Right hindlimb (tissue), 1 donor: ENCODE data around the gene AKR1D1.
"Not testable (repeated sequence)": the region's sequence is repeated elsewhere in the genome, so short reads cannot be mapped to it uniquely, and the experiment has no call there.

Experiments
- DNase-seq: peaks from one replicate; pipeline ENCODE4 v3.0.0-alpha.2; 2018

The AKR1D1 gene

DNA sequence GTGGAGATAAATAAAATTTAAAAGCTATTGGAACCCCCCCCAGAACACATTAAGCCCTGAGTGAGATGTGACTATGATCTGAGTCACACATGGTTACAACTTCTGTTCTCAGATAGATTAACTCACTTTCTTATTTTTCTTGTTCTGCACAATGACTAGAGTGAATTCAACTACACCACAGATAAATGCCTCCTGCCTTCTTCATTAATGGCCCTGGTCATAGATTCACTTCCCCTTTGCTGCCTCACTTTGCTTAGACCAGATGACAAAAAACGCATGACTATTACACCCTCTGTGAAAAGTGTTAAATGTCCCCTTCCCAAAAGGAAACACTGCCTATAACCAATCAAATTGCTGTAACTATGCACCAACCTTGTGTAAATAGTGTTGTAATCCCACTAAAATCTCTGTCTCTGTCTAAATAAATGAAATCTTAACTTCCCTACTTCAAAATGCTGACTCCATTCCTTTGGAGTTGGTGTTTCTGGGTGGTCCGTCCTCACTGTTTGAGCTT is 49.4 kb downstream of the AKR1D1 start:
- DNase-seq, result no peak

DNA sequence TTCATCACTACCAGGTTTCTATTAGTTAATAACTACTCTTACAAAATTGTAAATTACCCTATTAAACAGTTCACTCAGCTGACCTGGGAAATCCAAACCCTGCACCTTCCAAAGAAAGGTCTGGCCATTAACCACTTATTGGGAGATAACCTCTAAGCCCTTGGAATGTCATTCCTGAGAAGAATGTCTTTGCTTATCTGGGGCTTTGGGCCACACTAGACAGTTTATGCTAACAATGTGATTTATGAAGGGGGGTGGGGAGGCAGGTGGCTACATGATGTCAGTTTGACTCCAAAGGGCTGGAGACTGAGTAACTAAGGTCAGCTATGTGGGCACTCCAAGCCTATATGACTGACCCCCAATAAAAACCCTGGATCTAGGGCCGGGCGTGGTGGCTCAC is 50.7 kb downstream of the AKR1D1 start:
- no peak for DNase-seq

DNA sequence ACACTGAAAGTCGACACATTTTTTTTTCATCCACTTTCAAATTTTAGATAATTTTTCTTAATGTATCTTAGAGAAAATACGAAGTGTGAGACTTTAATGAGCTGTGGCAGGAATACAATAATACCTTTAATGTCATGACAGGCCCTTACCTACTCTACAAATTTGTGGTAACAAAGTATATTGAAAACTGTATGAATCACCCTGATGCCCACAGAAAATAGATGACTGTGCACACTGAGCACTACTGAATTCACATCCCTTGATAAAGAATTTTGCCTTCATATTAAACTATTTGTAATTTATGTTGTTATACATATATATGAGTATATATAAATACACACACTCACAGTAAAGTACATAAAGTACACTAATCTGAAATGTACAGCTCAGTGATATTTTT is 51.7 kb downstream of the AKR1D1 start:
- no peak for DNase-seq

DNA sequence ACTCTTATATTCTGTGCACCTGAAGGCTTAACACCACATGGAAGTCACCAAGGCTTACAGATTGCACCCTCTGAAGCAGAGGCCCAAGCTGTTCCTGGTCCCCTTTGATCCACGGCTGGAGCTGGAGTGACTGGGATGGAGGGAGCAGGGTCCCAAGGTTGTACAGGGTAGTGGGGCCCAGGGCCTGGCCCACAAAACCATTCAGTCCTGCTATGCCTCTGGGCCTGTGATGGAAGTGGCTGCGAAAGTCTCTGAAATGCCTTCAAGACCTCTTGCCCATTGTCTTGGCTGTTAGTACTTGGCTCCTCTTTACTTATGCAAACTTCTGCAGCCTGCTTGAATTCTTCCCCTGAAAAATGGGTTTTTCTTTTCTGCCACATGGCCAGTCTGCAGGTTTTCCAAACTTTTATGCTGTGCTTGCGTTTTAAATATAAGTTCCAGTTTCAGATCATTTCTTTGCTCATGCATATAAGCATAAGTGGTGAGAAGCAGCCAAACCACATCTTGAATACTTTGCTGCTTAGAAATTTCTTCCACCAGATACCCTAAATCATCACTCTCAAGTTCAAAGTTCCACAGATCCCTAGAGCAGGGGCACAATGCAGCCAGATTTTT is 53.4 kb downstream of the AKR1D1 start:
- no peak for DNase-seq

DNA sequence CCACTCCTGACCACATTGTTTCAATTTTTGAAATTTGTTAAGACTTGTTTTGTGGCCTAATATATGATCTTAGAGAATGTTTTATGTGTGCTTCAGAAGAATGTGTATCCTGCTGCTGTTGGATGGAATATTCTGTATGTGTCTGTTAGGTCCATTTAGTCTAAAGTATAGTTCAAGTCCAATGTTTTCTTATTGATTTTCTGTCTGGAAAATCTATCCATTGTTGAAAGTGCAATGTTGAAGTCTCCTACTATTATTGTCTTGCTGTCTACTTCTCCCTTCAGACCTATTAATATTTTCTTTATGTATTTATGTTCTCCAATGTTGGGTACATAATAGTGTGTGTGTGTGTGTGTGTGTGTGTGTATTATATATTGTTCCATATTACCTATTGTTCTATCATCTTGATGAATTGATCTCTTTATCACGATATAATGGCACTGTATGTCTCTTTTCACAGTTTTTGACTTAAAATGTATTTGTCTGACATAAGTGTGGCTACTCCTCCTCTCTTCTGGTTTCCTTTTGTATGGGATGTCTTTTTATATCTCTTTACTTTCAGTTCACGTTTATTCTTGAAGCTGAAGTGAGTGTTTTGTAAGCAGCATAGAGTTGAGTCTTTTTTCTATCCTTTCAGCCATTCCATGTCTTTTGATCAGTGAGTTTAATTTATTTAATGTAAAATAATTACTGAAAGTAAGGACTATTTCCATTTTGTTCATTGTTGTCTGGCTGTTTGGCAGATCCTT is 61.3 kb downstream of the AKR1D1 start:
- no peak for DNase-seq

DNA sequence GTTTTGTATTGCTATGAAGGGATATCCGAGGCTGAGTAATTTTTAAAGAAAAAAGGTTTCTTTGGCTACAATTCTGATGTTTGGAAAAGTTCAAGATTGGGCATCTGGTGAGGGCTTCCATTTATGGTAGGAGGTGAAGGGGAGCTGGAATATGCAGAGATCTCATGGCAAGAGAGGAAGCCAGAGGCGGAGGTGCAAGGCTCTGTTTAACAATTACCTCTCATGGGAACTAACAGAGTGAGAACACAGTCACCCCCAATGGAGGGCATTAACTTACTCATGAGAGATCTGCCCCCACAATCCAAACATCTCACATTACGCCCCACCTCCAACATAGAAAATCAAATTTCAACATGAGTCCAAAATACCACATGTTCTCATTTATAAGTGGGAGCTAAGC is 62.0 kb downstream of the AKR1D1 start:
- no peak for DNase-seq

DNA sequence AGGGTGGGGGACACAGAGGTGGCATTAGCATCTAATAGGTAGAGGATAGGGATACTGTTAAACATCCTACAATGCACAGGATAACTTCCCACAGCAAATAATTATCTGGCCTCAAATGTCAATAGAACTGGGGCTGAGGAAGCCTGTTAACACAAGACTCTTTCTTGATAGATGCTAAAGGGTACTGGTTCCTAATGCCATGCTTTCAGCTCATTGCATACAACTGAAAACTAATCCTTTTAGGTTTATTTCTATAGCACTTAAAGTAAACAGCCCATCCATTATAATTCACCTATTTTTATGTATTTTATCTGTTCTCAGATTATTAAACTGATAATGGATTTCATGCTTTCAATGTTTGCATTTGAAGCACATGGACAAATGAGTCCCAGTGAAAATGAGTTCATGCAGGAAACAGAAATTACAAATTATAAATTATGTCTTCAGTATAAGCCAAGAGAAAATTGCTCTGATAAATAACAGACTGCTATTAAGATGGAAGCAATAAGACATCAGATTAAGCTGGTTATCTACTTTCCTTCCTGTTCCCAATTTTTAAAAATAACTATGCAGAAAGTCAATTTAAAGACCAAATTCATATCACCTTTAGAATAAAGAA is 66.4 kb downstream of the AKR1D1 start:
- DNase-seq, result no peak

DNA sequence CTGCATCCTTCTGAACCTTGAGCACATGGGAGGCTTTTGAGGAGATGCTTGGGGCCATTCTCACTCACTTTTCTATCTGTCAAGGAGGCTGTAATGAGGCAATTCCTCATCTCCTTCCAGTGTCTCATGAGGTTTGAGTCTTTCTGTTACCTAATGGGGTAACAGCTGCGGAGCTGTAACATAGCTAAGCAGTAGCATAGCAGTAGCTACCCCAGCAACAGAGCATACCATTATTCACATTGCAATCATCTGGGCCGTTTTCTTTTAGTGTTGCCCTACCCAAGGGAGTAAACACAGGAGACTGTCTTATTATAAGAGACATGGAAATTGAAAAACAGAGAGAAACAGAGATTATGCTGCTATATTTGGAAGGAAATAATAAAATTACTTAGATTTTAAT is 68.7 kb downstream of the AKR1D1 start:
- DNase-seq, result no peak

DNA sequence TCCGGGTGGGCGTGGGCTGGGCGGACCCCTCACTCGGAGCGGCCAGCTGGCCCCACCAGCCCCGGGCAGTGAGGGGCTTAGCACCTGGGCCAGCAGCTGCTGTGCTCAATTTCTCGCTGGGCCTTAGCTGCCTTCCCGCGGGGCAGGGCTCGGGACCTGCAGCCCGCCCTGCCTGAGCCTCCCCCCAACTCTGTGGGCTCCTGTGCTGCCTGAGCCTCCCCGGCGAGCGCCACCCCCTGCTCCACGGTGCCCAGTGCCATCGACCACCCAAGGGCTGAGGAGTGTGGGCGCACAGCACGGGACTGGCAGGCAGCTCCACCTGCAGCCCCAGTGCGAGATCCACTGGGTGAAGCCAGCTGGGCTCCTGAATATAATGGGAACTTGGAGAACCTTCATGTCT is 70.0 kb downstream of the AKR1D1 start:
- not testable (repeated sequence) for DNase-seq

DNA sequence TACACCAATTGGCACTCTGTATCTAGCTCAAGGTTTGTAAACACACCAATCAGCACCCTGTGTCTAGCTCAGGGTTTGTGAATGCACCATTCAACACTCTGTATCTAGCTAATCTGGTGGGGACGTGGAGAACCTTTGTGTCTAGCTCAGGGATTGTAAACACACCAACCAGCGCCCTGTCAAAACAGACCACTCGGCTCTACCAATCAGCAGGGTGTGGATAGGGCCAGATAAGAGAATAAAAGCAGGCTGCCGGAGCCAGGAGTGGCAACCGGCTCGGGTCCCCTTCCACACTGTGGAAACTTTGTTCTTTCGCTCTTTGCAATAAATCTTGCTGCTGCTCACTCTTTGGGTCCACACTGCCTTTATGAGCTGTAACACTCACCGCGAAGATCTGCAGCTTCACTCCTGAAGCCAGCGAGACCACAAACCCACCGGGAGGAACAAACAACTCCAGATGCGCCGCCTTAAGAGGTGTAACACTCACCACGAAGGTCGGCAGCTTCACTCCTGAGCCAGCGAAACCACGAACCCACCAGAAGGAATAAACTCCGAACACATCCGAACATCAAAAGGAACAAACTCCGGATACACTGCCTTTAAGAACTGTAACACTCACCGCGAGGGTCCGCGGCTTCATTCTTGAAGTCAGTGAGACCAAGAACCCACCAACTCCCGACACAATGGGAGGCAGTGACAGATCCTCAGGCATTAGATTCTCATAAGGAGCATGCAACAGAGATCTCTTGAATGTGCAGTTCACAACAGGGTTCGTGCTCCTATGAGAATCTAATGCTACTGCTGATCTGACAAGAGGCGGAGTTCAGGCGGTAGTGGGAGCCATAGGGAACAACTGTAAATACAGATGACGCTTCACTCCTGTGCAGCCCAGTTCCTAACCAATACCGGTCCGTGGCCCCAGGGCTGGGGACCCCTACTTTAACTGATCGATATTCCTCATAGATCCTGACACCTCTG is 70.8 kb downstream of the AKR1D1 start:
- not testable (repeated sequence) for DNase-seq

DNA sequence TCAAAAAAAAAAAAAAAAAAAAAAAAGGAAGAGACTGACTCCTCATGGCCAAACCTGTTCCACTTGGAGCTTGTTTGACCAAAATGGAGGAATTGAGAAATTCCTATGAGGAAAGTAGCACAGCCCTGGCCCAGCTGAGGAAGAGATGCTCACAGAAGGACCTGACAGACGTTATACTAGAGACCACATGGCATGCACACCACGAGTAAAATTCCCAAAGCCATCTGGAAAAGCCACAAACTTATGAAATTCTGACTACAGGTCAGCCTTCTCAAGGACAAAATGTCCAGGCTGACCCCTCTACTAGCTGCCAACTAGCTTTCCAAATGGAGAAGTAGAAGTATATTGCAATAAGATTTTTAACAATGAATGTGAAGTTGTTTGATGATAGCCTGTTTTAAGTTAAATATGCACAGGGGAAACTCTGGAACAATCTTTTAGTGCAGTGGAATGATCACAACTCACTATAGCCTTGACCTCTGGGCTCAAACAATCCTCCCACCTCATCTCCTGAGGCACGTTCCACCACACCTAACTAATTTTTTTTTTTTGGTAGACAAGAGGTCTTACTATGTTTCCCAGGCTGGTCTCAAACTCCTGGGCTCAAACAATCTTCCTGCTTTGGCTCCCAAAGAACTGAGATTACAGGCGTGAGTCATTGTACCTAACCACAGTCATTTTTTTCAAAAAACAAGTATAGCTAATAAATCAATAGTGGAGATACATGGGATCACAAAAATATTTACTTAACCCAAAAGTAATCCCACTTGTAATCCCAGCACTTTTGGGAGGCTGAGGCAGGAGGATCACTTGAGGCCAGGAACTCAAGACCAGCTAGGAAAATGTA is 75.7 kb downstream of the AKR1D1 start:
- no peak for DNase-seq

DNA sequence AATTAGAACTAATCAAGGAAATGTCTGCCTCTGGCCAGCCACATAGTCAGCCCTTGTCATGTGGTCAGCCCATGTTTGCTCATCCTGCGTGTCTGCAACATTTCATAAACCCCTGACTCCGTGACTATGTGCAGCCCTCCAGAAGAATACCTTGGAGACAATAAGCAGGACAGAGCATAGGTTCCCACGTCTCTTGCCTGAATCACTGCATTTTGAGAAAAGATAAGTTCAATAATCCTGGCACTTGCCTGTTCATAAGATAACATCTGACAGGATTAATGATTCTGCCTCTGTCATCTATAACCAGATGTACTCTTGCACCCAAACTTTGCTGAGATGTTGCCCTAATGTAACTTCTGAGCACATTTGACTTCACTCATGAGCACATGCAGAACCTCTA is 78.4 kb downstream of the AKR1D1 start:
- DNase-seq, result no peak

DNA sequence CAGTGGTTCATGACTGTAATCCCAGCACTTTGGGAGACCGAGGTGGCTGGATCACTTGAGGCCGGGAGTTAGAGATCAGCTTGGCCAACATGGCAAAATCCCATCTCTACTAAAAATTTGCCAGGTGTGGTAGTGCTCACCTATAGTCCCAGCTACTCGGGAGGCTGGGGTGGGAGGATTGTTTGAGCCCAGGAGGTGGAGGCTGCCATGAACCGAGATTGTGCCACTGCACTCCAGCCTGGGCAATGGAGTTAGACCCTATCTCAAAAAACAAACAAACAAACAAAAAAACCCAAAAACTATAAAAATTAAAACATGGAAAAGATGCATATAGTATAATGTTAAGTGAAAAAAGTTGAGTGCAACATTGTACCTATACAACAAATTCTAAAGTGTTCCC is 81.4 kb downstream of the AKR1D1 start:
- DNase-seq, result no peak

DNA sequence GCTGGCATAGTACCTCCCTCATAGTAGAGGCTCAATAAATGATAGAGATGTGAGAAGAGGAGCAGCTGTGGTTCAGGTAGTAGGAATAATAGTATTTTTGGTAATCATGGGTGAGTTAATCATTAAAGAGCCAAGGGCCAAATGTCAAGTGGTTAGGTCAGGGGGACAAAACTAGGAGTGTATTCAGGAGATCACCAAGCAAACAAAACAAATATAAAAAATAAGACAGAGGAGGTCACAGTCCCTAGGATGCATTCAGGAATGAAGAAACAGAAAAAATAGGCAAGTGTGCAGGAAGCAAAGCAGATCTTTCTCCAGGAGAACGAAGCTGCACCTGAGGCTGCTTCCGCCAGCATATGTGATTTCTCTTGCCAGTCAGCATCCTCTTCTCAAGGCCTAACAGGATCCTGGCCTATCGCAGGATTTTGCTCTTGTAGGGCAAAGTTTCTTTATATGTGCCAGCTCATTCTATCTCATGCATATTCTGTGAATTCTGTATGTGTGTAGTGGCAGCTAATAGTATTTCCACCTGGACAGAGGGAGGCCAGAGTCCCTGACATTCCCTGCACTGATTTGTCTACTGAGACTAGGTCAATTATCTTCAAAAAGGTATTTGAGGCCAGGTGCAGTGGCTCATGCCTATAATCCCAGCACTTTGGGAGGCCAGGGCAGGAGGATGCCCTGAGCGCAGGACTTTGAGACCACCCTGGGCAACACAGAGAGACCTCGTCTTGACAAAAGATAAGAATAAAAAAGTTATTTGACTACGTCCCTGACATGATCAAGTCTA is 82.7 kb downstream of the AKR1D1 start:
- DNase-seq, result no peak

DNA sequence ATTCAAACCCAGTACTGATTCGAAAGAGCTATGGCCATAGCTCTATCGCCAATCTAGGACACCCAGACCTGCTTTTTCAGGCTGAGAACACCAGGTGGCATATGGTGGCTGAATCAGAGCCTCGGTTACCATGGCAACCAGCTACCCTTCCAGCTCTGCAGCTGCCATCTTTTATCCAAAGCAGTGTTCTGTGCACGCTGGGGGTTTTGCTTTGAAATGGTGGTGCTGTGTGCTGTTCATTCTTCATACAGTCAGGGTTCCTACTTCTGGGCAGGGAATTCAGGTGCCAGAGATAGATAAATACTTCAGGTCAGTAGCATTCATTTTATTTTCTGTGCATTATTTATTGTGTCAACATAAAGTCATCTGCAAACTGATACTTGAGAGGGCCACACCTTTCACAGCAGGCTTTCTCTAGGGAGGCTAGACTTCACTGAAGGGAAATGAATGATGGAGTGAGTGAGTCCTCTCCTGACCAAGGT is 85.4 kb downstream of the AKR1D1 start:
- DNase-seq, result peak; percentile 84

DNA sequence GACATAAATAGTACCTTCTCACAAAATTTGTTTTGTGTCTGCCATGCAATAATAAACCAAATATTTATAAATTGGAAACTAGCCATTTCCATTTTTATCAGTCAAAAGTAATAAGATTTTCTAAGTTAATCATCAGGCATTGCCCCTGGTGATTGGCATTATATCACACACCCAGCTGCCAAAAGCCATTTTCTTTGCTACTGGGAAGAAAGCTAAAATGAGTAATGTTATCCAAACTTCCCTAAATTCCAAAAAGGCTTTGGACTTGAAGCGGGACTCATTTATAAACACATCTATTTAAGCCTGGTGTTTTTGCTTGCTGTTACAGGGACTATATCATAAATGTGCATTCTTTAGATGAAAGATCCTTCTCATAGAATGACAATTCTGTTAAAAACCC is 86.0 kb downstream of the AKR1D1 start:
- no peak for DNase-seq

DNA sequence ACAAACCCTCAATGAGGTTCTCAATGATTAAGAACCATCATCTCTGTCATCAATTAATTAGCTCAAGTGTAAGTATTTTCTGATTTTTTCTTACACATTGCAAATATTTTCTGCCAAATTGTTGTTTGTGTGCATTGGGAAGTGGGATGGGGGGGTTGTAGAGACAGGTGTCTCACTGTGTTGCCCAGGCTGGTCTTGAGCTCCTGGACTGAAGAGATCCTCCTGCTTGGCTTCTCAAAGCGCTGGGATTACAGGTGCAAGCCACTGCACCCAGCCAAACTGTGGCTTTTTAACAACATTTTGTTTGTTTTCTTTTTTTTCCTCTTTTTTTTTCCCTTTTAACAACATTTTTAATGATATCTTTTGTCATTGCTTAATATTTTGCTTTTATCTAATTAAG is 87.5 kb downstream of the AKR1D1 start:
- no peak for DNase-seq

DNA sequence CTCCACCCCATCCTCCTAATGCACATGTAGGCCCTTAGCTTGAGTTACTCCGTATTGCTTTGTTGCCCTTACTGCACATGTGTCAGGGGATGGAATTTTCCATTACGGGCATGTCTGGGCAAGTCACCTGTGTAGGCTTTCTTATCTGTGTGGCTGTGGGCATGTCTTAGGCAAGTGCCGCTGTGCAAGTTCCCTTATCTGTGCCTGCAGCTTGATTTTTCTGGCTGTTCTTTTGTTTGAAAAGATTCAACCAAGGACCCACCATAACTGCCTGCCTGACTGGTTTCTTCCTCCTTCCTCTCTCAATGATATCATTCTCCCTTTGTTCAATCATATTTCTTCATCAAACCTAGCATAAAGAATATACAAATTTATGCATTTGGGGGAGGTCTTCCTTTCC is 88.5 kb downstream of the AKR1D1 start:
- no peak for DNase-seq

DNA sequence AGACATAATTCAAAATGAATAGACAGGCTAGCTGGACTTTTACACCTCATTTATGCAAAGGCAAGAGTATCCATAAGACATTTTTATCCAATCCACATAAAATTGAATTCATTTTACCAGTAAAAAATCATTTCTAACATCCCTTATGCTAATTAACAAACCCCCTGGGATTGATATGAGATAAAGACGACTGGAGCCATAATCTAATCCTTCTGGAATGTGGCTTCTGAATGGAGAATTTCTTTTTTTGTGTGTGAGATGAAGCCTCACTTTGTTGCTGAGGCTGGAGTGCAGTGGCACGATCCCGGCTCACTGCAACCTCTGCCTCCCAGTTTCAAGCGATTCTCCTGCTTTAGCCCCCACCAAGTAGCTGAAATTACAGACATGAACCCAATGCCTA is 90.4 kb downstream of the AKR1D1 start:
- DNase-seq, result no peak

DNA sequence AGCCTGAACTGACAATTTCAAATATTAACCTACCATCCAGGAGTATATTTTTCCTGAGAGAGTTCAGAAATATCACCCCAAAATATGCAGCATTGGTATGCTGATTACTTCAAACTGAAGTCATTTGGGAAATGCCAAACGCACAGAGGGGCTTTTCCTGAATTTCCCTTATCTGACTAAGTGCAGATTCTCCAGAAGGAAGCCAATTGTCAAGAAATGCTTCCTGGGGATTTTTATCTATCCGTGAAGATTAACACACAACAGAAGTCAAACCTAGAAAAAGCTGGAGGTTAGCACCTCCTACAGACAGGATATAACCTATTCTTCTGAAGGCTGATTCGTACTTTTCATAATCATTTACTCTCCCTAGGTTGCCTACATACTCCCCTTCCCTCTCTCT is 91.0 kb downstream of the AKR1D1 start:
- DNase-seq, result no peak

DNA sequence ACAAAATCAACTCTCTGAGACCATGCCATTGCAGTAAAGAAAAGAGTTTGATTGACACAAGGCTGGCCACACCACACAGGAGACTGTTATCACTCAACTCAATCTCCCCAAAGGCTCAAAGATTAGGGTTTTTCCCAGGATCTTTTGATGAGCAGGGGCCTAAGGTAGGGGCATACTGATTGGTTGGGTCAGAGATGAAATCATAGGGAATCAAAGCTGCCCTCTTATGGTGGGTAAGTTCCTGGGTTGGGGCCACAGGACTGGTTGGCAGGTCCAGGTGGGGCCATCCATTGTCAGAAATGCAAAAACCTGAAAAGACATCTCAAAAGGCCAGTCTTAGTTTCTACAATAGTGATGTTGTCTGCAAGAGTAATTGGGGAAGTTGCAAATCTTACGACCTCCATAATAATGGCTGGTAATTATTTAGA is 91.6 kb downstream of the AKR1D1 start:
- no peak for DNase-seq
